ENCODE results near the gene HHIPL1.

HHIPL1 gene

DNA sequence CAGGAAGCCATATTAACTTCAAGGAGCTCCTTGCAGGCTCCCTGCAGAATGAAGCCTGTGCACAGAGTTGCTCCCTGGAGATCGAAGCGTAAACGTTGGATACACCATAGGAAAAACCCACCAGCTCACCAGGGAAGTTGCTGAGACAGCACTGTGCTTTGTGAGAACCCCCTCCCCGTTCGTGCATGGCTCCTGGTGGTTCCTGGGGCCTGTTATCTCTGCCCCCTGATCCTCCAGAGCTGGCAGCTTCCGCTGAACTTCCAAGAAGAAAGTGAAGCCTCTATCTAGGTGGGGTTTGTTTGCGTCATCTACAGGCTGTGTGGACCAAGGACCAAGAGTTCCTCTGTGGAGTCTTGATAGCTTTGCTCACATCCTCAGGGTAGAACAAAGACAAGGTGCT lies 38.6 kb upstream of the HHIPL1 start:
- H3K27ac ChIP-seq (replicated peaks), result no peak overlapping the region
- no peak for DNase-seq (ENCODE audit: low read depth in 1 of 2, low spot score in 1 of 2)
- H3K27me3 ChIP-seq (ENCODE audit: insufficient read depth, poor library complexity, severe bottlenecking), result peaks cover 37% of the 10 kb centered on the region
- TF ChIP-seq, protein P1, sequence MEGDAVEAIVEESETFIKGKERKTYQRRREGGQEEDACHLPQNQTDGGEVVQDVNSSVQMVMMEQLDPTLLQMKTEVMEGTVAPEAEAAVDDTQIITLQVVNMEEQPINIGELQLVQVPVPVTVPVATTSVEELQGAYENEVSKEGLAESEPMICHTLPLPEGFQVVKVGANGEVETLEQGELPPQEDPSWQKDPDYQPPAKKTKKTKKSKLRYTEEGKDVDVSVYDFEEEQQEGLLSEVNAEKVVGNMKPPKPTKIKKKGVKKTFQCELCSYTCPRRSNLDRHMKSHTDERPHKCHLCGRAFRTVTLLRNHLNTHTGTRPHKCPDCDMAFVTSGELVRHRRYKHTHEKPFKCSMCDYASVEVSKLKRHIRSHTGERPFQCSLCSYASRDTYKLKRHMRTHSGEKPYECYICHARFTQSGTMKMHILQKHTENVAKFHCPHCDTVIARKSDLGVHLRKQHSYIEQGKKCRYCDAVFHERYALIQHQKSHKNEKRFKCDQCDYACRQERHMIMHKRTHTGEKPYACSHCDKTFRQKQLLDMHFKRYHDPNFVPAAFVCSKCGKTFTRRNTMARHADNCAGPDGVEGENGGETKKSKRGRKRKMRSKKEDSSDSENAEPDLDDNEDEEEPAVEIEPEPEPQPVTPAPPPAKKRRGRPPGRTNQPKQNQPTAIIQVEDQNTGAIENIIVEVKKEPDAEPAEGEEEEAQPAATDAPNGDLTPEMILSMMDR (IDR thresholded peaks at IDR 0.05; ENCODE audit: insufficient read depth, low read length), result no peak
- TF ChIP-seq, protein P2, sequence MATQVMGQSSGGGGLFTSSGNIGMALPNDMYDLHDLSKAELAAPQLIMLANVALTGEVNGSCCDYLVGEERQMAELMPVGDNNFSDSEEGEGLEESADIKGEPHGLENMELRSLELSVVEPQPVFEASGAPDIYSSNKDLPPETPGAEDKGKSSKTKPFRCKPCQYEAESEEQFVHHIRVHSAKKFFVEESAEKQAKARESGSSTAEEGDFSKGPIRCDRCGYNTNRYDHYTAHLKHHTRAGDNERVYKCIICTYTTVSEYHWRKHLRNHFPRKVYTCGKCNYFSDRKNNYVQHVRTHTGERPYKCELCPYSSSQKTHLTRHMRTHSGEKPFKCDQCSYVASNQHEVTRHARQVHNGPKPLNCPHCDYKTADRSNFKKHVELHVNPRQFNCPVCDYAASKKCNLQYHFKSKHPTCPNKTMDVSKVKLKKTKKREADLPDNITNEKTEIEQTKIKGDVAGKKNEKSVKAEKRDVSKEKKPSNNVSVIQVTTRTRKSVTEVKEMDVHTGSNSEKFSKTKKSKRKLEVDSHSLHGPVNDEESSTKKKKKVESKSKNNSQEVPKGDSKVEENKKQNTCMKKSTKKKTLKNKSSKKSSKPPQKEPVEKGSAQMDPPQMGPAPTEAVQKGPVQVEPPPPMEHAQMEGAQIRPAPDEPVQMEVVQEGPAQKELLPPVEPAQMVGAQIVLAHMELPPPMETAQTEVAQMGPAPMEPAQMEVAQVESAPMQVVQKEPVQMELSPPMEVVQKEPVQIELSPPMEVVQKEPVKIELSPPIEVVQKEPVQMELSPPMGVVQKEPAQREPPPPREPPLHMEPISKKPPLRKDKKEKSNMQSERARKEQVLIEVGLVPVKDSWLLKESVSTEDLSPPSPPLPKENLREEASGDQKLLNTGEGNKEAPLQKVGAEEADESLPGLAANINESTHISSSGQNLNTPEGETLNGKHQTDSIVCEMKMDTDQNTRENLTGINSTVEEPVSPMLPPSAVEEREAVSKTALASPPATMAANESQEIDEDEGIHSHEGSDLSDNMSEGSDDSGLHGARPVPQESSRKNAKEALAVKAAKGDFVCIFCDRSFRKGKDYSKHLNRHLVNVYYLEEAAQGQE (IDR thresholded peaks at IDR 0.05; ENCODE audit: insufficient replicate concordance, low read depth), result no peak
- TF ChIP-seq SPI1 (IDR thresholded peaks at IDR 0.05; ENCODE audit: borderline replicate concordance, low read depth), result no peak
- no peak for TF ChIP-seq POLR2AphosphoS5 (IDR thresholded peaks at IDR 0.05; ENCODE audit: low read depth)
- no peak overlapping the region for H3K4me3 ChIP-seq (replicated peaks; ENCODE audit: insufficient read depth, low read length)

DNA sequence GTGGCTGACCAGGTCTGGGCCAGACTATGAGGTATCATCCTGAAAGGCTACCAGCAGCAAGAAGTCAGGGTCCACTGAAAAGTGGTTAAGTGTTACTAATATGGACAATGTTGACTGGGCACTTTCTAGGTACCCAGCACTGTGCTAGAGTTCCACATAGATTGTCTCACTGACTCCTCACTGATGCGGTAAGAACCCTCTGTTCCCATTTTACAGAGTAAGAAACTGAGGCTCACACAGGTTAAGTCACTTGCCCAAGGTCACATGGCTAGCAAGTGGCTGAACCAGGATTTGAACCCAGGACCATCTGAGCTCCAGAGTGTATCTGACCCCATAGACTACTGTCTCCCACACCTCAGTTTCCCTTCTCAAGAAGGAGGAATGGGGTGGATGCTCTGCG lies 36.3 kb upstream of the HHIPL1 start:
- Histone ChIP-seq H3K27me3 (ENCODE audit: insufficient read depth, poor library complexity, severe bottlenecking) (peaks cover 22% of the 10 kb centered on the region), H3K4me3 (replicated peaks; ENCODE audit: insufficient read depth, low read length) (no peak overlapping the region), H3K27ac (replicated peaks) (no peak overlapping the region)
- no peak for DNase-seq (ENCODE audit: low read depth in 1 of 2, low spot score in 1 of 2)
- TF ChIP-seq, protein P2 (IDR thresholded peaks at IDR 0.05; ENCODE audit: insufficient replicate concordance, low read depth), result no peak
- TF ChIP-seq GABPA (IDR thresholded peaks at IDR 0.05; ENCODE audit: low read depth) (no peak), SPI1 (IDR thresholded peaks at IDR 0.05; ENCODE audit: borderline replicate concordance, low read depth) (no peak), POLR2AphosphoS5 (IDR thresholded peaks at IDR 0.05; ENCODE audit: low read depth) (no peak)
- TF ChIP-seq, protein P1 (IDR thresholded peaks at IDR 0.05; ENCODE audit: insufficient read depth, low read length), result no peak

DNA sequence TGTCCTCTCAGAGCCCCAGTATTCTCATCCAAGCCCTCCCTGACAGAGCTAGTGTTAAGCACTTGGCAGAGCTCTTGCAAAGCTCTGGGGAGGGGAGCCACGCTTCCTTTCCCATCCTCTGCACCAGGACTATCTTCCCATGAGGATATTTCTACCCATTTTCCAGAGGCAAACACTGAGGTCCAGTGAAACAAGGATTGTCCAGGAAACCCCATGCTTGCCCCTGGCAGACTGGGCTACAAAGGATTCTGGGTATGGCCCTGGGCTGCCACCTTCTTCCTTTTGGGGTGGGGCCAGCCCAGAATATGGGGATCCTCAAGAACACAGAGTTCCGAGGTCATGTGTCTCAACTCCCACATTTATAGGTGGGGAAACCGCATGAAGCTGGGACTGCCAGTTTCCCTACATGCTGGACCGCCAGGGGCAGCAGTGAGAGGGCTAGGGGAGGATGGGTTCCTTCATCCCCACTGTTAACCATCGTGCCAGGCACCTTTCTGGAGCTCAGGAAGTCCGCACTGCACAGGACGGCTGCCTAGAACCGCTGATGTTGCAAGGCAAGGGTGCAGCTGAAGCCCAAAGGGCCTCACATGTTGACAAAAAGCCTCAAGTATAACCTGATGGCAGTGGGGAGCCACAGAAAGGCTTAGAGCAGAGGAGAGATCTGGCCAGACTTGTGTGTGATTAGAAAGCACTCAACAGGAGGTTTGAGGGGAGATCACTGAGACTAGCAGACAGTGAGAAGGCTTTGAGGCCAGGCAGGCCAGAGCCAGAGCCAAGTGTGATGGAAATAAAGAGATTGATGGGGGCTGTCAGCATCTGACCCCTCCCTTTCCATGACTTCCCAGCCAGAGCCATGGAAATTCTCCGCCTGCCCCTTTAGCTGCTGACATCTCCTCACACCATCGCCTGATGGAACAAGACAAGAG lies 35.4 kb upstream of the HHIPL1 start:
- peaks cover 21% of the 10 kb centered on the region for H3K27me3 ChIP-seq (ENCODE audit: insufficient read depth, poor library complexity, severe bottlenecking)
- DNase-seq (ENCODE audit: low read depth in 1 of 2, low spot score in 1 of 2), result no peak
- H3K27ac ChIP-seq (replicated peaks), result no peak overlapping the region
- no peak overlapping the region for H3K4me3 ChIP-seq (replicated peaks; ENCODE audit: insufficient read depth, low read length)
- no peak for TF ChIP-seq SPI1 (IDR thresholded peaks at IDR 0.05; ENCODE audit: borderline replicate concordance, low read depth)
- TF ChIP-seq, protein P2 (IDR thresholded peaks at IDR 0.05; ENCODE audit: insufficient replicate concordance, low read depth), result no peak
- TF ChIP-seq, protein P1 (IDR thresholded peaks at IDR 0.05; ENCODE audit: insufficient read depth, low read length), result no peak
- no peak for TF ChIP-seq GABPA (IDR thresholded peaks at IDR 0.05; ENCODE audit: low read depth)
- no peak for TF ChIP-seq POLR2AphosphoS5 (IDR thresholded peaks at IDR 0.05; ENCODE audit: low read depth)
